Peyer's patch (tissue), 4 donors: ENCODE data around the gene CD300C.

Source experiments
- CTCF ChIP-seq, 6 experiments: fragments of 450-650 bp in 4 of 6; fragments of 200-600 bp in 2 of 6; sonication (generic) in 1 of 6; IDR thresholded peaks; one replicate each; pipeline ENCODE4 v1.5.1; 2017 to 2019; ENCODE audit warnings: antibody characterized with exemption in 6 of 6, mild to moderate bottlenecking in 3 of 6, moderate library complexity in 1 of 6
- POLR2A ChIP-seq, 2 donors: fragments of 450-650 bp; IDR thresholded peaks; one replicate each; pipeline ENCODE4 v1.5.1; 2017; ENCODE audit warnings: antibody characterized with exemption in 2 of 2, mild to moderate bottlenecking in 2 of 2, moderate library complexity in 2 of 2

DNA sequence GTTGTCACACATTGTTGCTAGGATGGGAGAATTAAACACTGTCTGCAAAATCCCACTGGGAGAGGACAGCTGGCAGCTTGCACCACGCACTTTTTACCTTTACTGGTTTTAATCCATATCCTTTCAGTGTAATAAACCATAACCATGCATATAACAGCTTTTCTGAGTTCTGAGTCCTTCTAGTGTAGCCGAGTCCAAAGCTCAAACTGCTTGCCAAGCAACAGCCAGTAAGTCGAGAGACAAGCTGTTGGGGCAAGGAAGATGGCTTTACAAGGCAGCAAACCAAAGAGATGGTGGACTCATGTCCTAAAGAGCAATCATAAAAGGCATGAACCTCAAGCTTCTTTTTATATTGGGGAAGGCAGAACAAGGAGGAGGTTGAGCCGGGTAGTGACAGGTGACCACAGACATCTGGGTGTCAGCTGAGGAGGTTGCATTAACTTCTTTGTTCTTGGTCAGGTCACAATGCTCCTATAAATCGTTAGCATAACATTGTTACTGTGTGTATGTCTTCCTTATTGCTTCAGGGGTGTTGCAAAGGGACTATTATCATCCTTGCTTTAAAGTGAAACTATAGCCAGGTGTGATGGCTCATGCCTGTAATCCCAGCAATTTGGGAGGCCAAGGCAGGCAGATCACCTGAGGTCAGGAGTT, 28.7 kb upstream of the CD300C start:
- TF ChIP-seq CTCF (IDR thresholded peaks at IDR 0.05) (no peak), POLR2A (IDR thresholded peaks at IDR 0.05) (no peak)
